Adrenal gland (tissue), 12 donors: ENCODE results near the gene ZNF319. TPM values are rescaled to one million over a fixed set of nuclear protein-coding genes. Genes with fewer than 3 reads are reported as not detected.

ENCODE experiments used
- DNase-seq, 7 donors: peaks; one replicate each; pipeline ENCODE4 v3.0.0-alpha.2; 2019 to 2020
- H3K27ac ChIP-seq, 5 donors: fragments of 200-600 bp; sonication (generic) in 4 of 5; 1 replicate in 3 of 5; 2 replicates in 2 of 5; pipeline versions ENCODE4 v1.5.1 to v1.8.0; 2016 to 2020; ENCODE audit warnings: mild to moderate bottlenecking in 1 of 5
- H3K27me3 ChIP-seq: fragments of 200-600 bp; 2 replicates; pipeline ENCODE4 v1.8.0; 2021
- H3K36me3 ChIP-seq, 2 donors: fragments of 200-600 bp; replicated peaks in 1 of 2; 1 replicate in 1 of 2; 2 replicates in 1 of 2; pipeline versions ENCODE4 v1.5.1 to v1.8.0; 2018 to 2022
- H3K4me1 ChIP-seq, 2 donors: fragments of 200-600 bp; replicated peaks in 1 of 2; 1 replicate in 1 of 2; 2 replicates in 1 of 2; pipeline versions ENCODE4 v1.5.1 to v1.8.0; 2018 to 2021
- H3K4me3 ChIP-seq, 4 donors: fragments of 200-600 bp; sonication (generic) in 3 of 4; one replicate each; pipeline ENCODE4 v1.5.1; 2016 to 2018
- H3K9me3 ChIP-seq, 3 donors: fragments of 200-600 bp; sonication (generic) in 1 of 3; replicated peaks in 1 of 3; 1 replicate in 2 of 3; 2 replicates in 1 of 3; pipeline versions ENCODE4 v1.5.1 to v1.8.0; 2016 to 2021
- POLR2A ChIP-seq, 2 donors: fragments of 450-650 bp; IDR thresholded peaks; one replicate each; pipeline ENCODE4 v1.6.1; 2017; ENCODE audit warnings: antibody characterized with exemption in 2 of 2, mild to moderate bottlenecking in 2 of 2, moderate library complexity in 1 of 2
- WGBS, 4 donors: extraction: QIAGEN DNeasy Blood & Tissue Kit in 2 of 4; methylation state at CpG; one replicate each; pipeline versions ENCODE4 v1.1.5 to v1.1.7; 2013 to 2017; 5-methylcytosine and 5-hydroxymethylcytosine counted together
- intact Hi-C, 2 donors: fragments of 100-400 bp; cut with DNase I; formaldehyde crosslinking; loops; one replicate each; pipeline versions ENCODE4 v1.14.1 to v1.15.0; 2022 to 2023
- polyA plus RNA-seq, 3 donors: library from polyadenylated mRNA; stranded (reverse); fragments of 200-250 nt in 2 of 3; fragments of 350-450 nt in 1 of 3; fragmentation: Illumina TruSeq in 1 of 3; extraction: RNeasy Lipid Tissue Mini Kit (QIAGEN cat#74804) in 1 of 3; gene quantifications; one replicate each; pipeline ENCODE4 v1.2.3, GENCODE V29; 2013 to 2014
- total RNA-seq, 9 donors: library from RNA; depleted of rRNA in 4 of 9; stranded (reverse); fragments of >200 nt in 4 of 9; fragments of 120-200 nt in 1 of 9; fragmentation: NEBNext Ultra II Directional in 1 of 9; extraction: Animal tissue kit (Norgen Biotek cat#: 25700) in 1 of 9; gene quantifications; one replicate each; pipeline versions ENCODE4 v1.1.0 to v1.2.4, GENCODE V29; 2013 to 2023
- TF ChIP-seq, protein P1 (sequence below), 6 experiments: fragments of 450-650 bp in 4 of 6; fragments of 200-600 bp in 2 of 6; sonication (generic) in 1 of 6; IDR thresholded peaks; 1 replicate in 5 of 6; 2 replicates in 1 of 6; pipeline versions ENCODE4 v1.5.1 to v1.8.0; 2016 to 2021; ENCODE audit warnings: antibody characterized with exemption in 6 of 6, mild to moderate bottlenecking in 2 of 6, moderate library complexity in 1 of 6
- donor health status: healthy with polysubstance abuse.
- donor health status: Bipolar disorder and iron deficiency.
- donor health status: DM: yes; HTN: yes; CAD: no.
- donor health status: DM: no; HTN: no; CAD: no.
- donor health status: DM: no; HTN: no; CAD: no.
- donor health status: DM: yes; HTN: yes; CAD: no.

ZNF319 gene
- total and polyA plus RNA-seq, 12 donors, result 2.3 to 17.9 (median 8.9) TPM

DNA sequence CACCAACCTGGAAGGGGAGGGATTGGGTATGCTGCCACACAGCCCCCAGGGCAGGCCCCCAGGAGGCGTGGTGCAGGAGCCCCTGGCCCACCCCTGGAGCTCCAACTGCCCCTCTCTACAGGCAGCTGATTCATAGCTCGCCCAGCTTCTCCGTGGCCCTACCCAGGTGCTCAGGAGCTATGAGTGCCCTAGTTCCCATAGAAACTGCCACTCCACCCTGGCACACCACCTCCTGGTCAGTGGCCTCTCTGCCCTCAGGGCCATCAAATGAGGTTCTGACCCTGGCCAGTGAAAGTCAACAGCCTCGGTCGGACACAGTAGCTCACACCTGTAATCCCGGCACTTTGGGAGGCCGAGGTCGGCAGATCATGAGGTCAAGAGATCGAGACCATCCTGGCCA is 47.6 kb downstream of the ZNF319 start:
- no peak overlapping the region for H3K4me3 ChIP-seq
- no peaks in the 10 kb centered on the region for H3K27me3 ChIP-seq
- intact Hi-C loops, result no loop called here
- no peak for TF ChIP-seq POLR2A (IDR thresholded peaks at IDR 0.05)
- TF ChIP-seq, protein P1, sequence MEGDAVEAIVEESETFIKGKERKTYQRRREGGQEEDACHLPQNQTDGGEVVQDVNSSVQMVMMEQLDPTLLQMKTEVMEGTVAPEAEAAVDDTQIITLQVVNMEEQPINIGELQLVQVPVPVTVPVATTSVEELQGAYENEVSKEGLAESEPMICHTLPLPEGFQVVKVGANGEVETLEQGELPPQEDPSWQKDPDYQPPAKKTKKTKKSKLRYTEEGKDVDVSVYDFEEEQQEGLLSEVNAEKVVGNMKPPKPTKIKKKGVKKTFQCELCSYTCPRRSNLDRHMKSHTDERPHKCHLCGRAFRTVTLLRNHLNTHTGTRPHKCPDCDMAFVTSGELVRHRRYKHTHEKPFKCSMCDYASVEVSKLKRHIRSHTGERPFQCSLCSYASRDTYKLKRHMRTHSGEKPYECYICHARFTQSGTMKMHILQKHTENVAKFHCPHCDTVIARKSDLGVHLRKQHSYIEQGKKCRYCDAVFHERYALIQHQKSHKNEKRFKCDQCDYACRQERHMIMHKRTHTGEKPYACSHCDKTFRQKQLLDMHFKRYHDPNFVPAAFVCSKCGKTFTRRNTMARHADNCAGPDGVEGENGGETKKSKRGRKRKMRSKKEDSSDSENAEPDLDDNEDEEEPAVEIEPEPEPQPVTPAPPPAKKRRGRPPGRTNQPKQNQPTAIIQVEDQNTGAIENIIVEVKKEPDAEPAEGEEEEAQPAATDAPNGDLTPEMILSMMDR (IDR thresholded peaks at IDR 0.05), result no peak
- 86 to 92% (median 88%) methylated on average over 6 to 9 of the region's 9 CpGs for WGBS, 4 donors
- H3K9me3 ChIP-seq, result no peaks in the 10 kb centered on the region
- no peak for DNase-seq
- H3K27ac ChIP-seq, result no peak overlapping the region
- no peaks in the 10 kb centered on the region for H3K4me1 ChIP-seq
- H3K36me3 ChIP-seq, result no peaks in the 10 kb centered on the region

DNA sequence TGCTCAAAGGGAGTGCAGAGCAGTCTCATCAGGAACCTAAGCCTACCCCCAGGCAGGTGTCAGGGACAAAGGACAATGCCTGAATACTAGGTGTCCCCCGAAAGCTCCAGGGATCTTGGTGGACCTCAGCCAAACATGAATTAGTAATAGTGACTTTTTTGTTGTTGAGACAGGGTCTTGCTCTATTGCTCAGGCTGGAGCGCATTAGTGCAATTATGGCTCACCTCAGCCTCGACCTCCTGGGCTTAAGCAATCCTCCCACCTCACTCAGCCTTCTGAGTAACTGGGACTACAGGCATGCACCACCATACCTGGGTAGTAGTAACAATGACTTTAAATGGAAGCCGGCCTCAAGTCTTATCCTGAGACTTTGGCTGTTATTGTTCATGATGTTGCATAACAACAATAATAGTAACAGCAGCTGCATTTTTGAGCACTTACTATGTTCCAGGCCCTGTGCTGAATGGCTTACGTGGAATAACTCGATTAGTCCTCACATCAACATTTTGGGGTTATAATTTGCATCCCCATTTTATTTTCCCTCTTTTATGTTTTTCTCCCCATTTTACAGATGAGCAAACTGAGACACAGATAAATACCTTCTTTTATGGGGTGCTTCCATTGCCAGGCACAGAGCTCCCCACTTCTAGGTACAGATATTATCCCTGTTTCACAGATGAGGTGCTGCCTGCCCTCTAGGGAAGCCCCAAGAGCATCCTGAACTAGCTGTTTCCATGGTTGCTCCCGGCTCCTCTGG is 49.1 kb downstream of the ZNF319 start:
- TF ChIP-seq POLR2A (IDR thresholded peaks at IDR 0.05), result no peak
- TF ChIP-seq, protein P1 (IDR thresholded peaks at IDR 0.05), result no peak
- H3K4me1 ChIP-seq, result no peaks in the 10 kb centered on the region
- no peak overlapping the region for H3K4me3 ChIP-seq
- no peaks in the 10 kb centered on the region for H3K27me3 ChIP-seq
- 81 to 84% (median 82%) methylated on average over 4 to 7 of the region's 7 CpGs for WGBS, 4 donors
- no peak overlapping the region for H3K27ac ChIP-seq
- no peak for DNase-seq
- no peaks in the 10 kb centered on the region for H3K36me3 ChIP-seq
- no peaks in the 10 kb centered on the region for H3K9me3 ChIP-seq
- intact Hi-C loops, result no loop called here

DNA sequence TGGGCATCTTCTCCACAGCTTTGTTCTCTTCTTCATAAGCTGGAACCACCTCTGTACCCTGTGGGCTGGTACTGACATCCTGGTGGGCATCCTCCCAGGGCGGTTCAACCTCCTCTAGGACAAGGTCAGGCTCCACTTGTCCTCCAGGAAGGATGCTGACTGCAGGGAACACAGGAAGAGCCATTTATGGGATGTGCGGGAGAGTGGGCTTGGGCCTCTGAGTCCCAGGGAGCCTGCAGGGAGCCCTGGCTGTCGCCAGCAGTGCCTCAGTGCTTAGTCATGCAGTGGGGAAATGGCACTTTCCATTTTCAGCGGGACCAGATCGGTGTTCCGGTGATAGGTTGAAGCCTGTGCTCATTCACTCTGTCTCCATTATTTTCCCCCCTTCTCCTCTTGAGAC is 50.1 kb downstream of the ZNF319 start:
- DNase-seq, result no peak
- no peaks in the 10 kb centered on the region for H3K9me3 ChIP-seq
- TF ChIP-seq, protein P1 (IDR thresholded peaks at IDR 0.05), result no peak
- no peak for TF ChIP-seq POLR2A (IDR thresholded peaks at IDR 0.05)
- H3K4me3 ChIP-seq, result no peak overlapping the region
- no peak overlapping the region for H3K27ac ChIP-seq
- H3K36me3 ChIP-seq, result no peaks in the 10 kb centered on the region
- H3K27me3 ChIP-seq, result no peaks in the 10 kb centered on the region
- H3K4me1 ChIP-seq, result no peaks in the 10 kb centered on the region
- WGBS, 4 donors, result 53 to 70% (median 60%) methylated on average over 4 to 6 of the region's 6 CpGs
- intact Hi-C loops, result no loop called here

DNA sequence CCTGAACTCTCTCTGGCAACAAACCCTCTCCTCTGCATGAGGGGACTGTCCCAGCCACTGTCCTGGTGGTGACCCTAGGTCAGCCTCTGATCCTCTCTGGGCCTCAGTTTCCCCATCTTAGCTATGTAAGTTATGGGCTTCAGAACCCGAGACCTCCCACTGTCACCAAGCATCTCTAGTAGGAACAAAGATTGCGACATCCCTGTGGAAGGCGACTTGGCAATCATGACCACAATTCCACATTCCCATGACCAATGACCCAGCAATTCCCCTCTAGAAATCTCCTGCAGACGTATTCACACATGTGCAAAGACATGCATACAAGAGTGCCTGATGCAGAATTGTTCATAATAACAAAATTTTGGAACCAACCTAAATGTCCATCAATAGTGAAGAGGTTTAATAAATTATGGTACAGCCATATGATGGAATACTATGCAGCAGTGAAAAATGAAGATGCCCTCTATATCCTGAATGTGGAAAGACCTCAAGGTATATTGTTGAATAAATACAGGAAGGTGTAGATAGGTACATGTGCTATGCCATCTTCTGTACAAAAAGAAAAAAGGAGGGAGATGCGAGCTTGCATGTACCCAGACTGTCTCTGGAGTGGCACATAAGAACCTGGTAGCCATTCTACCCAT is 50.8 kb downstream of the ZNF319 start:
- 71 to 91% (median 77%) methylated on average over 3 to 5 of the region's 5 CpGs for WGBS, 4 donors
- no peaks in the 10 kb centered on the region for H3K4me1 ChIP-seq

More for the DNA sequence above, 50.8 kb downstream of the ZNF319 start:
- H3K4me3 ChIP-seq, result no peak overlapping the region
- intact Hi-C loops, result no loop called here
- no peaks in the 10 kb centered on the region for H3K27me3 ChIP-seq
- H3K27ac ChIP-seq, result no peak overlapping the region
- TF ChIP-seq, protein P1 (IDR thresholded peaks at IDR 0.05), result no peak
- TF ChIP-seq POLR2A (IDR thresholded peaks at IDR 0.05), result no peak
- no peaks in the 10 kb centered on the region for H3K36me3 ChIP-seq
- H3K9me3 ChIP-seq, result no peaks in the 10 kb centered on the region
- DNase-seq, result no peak
